GM23248 (cell line): Measurements from ENCODE around the gene ANKRD37.

ENCODE experiments used
- EZH2 ChIP-seq: fragments of 200-600 bp; sonication (generic); IDR thresholded peaks from 2 replicates; pipeline ENCODE4 v1.6.1; 2018; ENCODE audit warnings: antibody characterized with exemption, mild to moderate bottlenecking; ENCODE audit not compliant: insufficient read depth, poor library complexity, severe bottlenecking
- EZH2phosphoT487 ChIP-seq: fragments of 200-600 bp; sonication (generic); IDR thresholded peaks from 2 replicates; pipeline ENCODE4 v1.6.1; 2018; ENCODE audit warnings: antibody characterized with exemption, moderate library complexity, mild to moderate bottlenecking, low read depth; ENCODE audit not compliant: insufficient read depth

- TF ChIP-seq EZH2 (no peak), EZH2phosphoT487 (no peak)
Observed at GRCh38 chr4:185374027-185374426, 22.6 kb upstream of the ANKRD37 start.
